ENCODE measurements around the gene TBC1D17.

GRCh38 chr19:49849433-49850220, 27.9 kb upstream of the TBC1D17 start:
- TF ChIP-seq HDAC2 (IDR thresholded peaks at IDR 0.05) (no peak), POLR2A (IDR thresholded peaks at IDR 0.05; ENCODE audit: low read length) (no peak), ZFP36 (IDR thresholded peaks at IDR 0.05; ENCODE audit: borderline replicate concordance, partially characterized antibody) (no peak), MYC (IDR thresholded peaks at IDR 0.05; ENCODE audit: borderline replicate concordance, low read length) (no peak)

All from A549 (cell line).